GM23248 (cell line): Measurements from ENCODE around the gene RERE. TPM values are rescaled to one million over a fixed set of nuclear protein-coding genes. Genes with fewer than 3 reads are reported as not detected.

Source experiments
- DNase-seq: peaks from one replicate; pipeline ENCODE4 v3.0.0-alpha.2; 2015
- H2AFZ ChIP-seq: fragments of 200-600 bp; sonication (generic); 2 replicates; pipeline ENCODE4 v1.6.1; 2016; ENCODE audit warnings: antibody characterized with exemption
- H3F3A ChIP-seq: fragments of 200-600 bp; sonication (generic); 2 replicates; pipeline ENCODE4 v1.6.1; 2016; ENCODE audit warnings: mild to moderate bottlenecking, antibody characterized with exemption, mixed run types; ENCODE audit not compliant: insufficient read depth
- H3K27ac ChIP-seq: fragments of 200-600 bp; sonication (generic); 2 replicates; pipeline ENCODE4 v1.5.1; 2016; ENCODE audit warnings: mild to moderate bottlenecking
- H3K27me3 ChIP-seq: fragments of 200-600 bp; sonication (generic); replicated peaks from 2 replicates; pipeline ENCODE4 v1.6.1; 2016; ENCODE audit warnings: mild to moderate bottlenecking; ENCODE audit not compliant: insufficient read depth
- H3K36me3 ChIP-seq: fragments of 200-600 bp; sonication (generic); 2 replicates; pipeline ENCODE4 v1.6.1; 2016; ENCODE audit warnings: low read depth, mild to moderate bottlenecking
- H3K4me1 ChIP-seq: fragments of 200-600 bp; sonication (generic); 2 replicates; pipeline ENCODE4 v1.6.1; 2016; ENCODE audit warnings: mild to moderate bottlenecking; ENCODE audit not compliant: insufficient read depth
- H3K4me2 ChIP-seq: fragments of 200-600 bp; sonication (generic); one replicate; pipeline ENCODE4 v1.6.1; 2016; ENCODE audit warnings: mild to moderate bottlenecking; ENCODE audit not compliant: unreplicated experiment
- H3K4me3 ChIP-seq: fragments of 200-600 bp; sonication (generic); 2 replicates; pipeline ENCODE4 v1.5.1; 2016; ENCODE audit warnings: mild to moderate bottlenecking
- H3K79me2 ChIP-seq: fragments of 200-600 bp; sonication (generic); 2 replicates; pipeline ENCODE4 v1.6.1; 2016; ENCODE audit warnings: mild to moderate bottlenecking; ENCODE audit not compliant: insufficient read depth
- H3K9ac ChIP-seq: fragments of 200-600 bp; sonication (generic); 2 replicates; pipeline ENCODE4 v1.6.1; 2016; ENCODE audit warnings: mild to moderate bottlenecking
- H3K9me2 ChIP-seq: fragments of 200-600 bp; sonication (generic); 2 replicates; pipeline ENCODE4 v1.6.1; 2016; ENCODE audit warnings: mixed run types, mild to moderate bottlenecking, moderate library complexity; ENCODE audit not compliant: insufficient read depth
- H3K9me3 ChIP-seq: fragments of 200-600 bp; sonication (generic); one replicate; pipeline ENCODE4 v1.6.1; 2017; ENCODE audit warnings: low read depth
- H4K20me1 ChIP-seq: fragments of 200-600 bp; sonication (generic); 2 replicates; pipeline ENCODE4 v1.6.0; 2016; ENCODE audit not compliant: insufficient read depth
- EZH2 ChIP-seq: fragments of 200-600 bp; sonication (generic); IDR thresholded peaks from 2 replicates; pipeline ENCODE4 v1.6.1; 2018; ENCODE audit warnings: antibody characterized with exemption, mild to moderate bottlenecking; ENCODE audit not compliant: insufficient read depth, poor library complexity, severe bottlenecking
- EZH2phosphoT487 ChIP-seq: fragments of 200-600 bp; sonication (generic); IDR thresholded peaks from 2 replicates; pipeline ENCODE4 v1.6.1; 2018; ENCODE audit warnings: antibody characterized with exemption, moderate library complexity, mild to moderate bottlenecking, low read depth; ENCODE audit not compliant: insufficient read depth
- WGBS, 2 experiments: methylation state at CpG; one replicate each; pipeline ENCODE4 v1.1.6; 2015 to 2017; ENCODE audit warnings: low lambda C conversion rate in 2 of 2, low coverage in 1 of 2; ENCODE audit errors: missing lambda C conversion rate in 2 of 2; 5-methylcytosine and 5-hydroxymethylcytosine counted together
- in situ Hi-C: fragments of 300-500 bp; cut with MboI; formaldehyde crosslinking; loops from 2 replicates; pipeline ENCODE4 v1.15.0; 2020
- polyA plus RNA-seq: library from polyadenylated mRNA; unstranded; fragments of >200 nt; fragmentation: Nextera tagmentation; extraction: Ambion mirVana; gene quantifications from 2 replicates; pipeline ENCODE4 v1.2.1, GENCODE V29; 2016
- total RNA-seq: library from RNA; depleted of rRNA; stranded (reverse); fragments of >200 nt; shearing (Covaris generic); gene quantifications from 2 replicates; pipeline ENCODE4 v1.2.3, GENCODE V29; 2014

The RERE gene
- total and polyA plus RNA-seq, 2 experiments from 2014 or later: 26.0 to 26.2 TPM

DNA sequence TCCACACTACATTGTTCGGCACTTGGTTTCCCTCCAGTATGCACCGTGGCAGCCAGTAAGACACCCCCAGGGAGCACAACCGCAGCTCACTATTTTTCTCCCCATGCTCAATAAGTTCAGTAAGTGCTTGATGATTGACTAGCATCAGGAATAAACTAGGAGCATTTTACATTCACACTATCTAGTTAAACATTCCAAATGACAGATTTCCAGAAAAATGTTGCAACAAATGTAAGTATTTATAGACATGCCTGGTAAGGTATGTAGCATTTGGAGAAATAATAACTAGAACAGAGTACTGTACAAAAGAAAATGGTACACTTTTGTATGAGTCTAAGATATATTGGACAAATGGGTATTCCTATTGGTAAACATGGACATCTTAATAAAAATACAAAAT lies 406.6 kb downstream of the RERE start:
- Histone ChIP-seq H3K27ac (peak overlapping the region; percentile 88), H3K9me3 (no peaks in the 10 kb centered on the region), H3K9ac (no peak overlapping the region), H3K27me3 (no peaks in the 10 kb centered on the region), H2AFZ (no peak overlapping the region), H3K79me2 (peaks cover 95% of the 10 kb centered on the region), H3K4me2 (peak overlapping the region; percentile 18), H3K4me3 (no peak overlapping the region), H3F3A (peaks cover 57% of the 10 kb centered on the region), H3K36me3 (peaks cover 14% of the 10 kb centered on the region; the same call in 1 of the 2 replicates), H4K20me1 (no peaks in the 10 kb centered on the region), H3K4me1 (peaks cover 61% of the 10 kb centered on the region), H3K9me2 (no peaks in the 10 kb centered on the region)
- peak; percentile 32 for DNase-seq
- TF ChIP-seq EZH2 (no peak), EZH2phosphoT487 (no peak)
- 82 to 83% methylated on average over 3 of the region's 3 CpGs for WGBS, 2 experiments
- in situ Hi-C loops: no loop called here

DNA sequence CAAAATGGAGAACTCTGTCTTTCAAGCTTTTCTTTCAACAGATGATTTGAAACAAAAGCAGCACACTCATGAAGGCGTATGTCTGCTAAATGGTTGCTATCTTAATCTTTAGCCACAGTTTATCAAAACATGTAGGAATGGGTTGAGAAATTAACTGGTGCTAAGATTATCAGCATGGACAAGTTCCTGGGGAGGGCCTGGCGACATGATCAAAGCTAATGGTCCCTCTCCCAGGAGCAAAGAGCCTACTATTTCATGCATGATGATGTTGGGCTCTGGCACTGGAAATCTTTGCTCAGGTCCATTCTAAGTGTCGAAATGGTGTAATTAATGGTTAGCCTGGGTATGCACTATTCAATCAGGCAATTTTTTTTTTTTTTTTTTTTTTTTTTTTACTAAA lies 407.8 kb downstream of the RERE start:
- H2AFZ ChIP-seq: no peak overlapping the region
- no peak for TF ChIP-seq EZH2
- H3K27me3 ChIP-seq: no peaks in the 10 kb centered on the region
- peak overlapping the region; percentile 61 for H3K4me2 ChIP-seq
- peak overlapping the region; percentile 80 for H3K27ac ChIP-seq
- H3K9ac ChIP-seq: peak overlapping the region; percentile 62
- H3K9me3 ChIP-seq: no peaks in the 10 kb centered on the region
- DNase-seq: no peak
- H3K79me2 ChIP-seq: peaks cover 95% of the 10 kb centered on the region
- H3K36me3 ChIP-seq: peaks cover 15% of the 10 kb centered on the region; the same call in 1 of the 2 replicates
- H3K9me2 ChIP-seq: no peaks in the 10 kb centered on the region
- no peaks in the 10 kb centered on the region for H4K20me1 ChIP-seq
- 0 out of 2 replicates have a peak overlapping the region, but pooled peaks have one; percentile 19 for H3K4me3 ChIP-seq
- in situ Hi-C loops: no loop called here
- peaks cover 57% of the 10 kb centered on the region for H3F3A ChIP-seq
- peaks cover 61% of the 10 kb centered on the region for H3K4me1 ChIP-seq
- 70% methylated on average over 3 of the region's 3 CpGs for WGBS, 2 experiments

DNA sequence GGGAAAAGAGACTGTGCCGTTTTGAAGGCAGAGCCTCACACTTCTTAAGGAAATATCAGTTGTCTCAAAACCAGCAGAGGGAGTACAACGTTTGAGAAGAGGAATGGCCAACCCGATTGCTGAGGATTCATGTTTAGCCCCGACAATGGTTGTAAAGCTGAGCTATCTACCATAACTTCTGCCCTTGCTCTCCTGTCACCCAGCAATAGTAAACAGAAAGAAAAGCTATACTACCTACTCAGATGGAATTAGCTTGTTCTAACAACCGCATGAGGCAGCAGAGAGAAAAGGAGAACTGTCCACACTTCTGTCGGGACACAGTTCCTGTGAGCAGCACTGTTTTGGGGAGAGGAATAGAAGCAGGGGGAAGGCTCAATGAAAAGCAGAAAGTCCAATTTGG lies 408.3 kb downstream of the RERE start:
- H4K20me1 ChIP-seq: no peaks in the 10 kb centered on the region
- DNase-seq: peak; percentile 79
- peak overlapping the region; percentile 80 for H3K27ac ChIP-seq
- H3K4me2 ChIP-seq: peak overlapping the region; percentile 61
- no peaks in the 10 kb centered on the region for H3K9me3 ChIP-seq
- no peaks in the 10 kb centered on the region for H3K9me2 ChIP-seq
- peaks cover 57% of the 10 kb centered on the region for H3F3A ChIP-seq
- peak overlapping the region; percentile 62 for H3K9ac ChIP-seq
- H3K36me3 ChIP-seq: peaks cover 15% of the 10 kb centered on the region; the same call in 1 of the 2 replicates
- TF ChIP-seq EZH2phosphoT487 (no peak), EZH2 (no peak)
- H2AFZ ChIP-seq: no peak overlapping the region
- no peaks in the 10 kb centered on the region for H3K27me3 ChIP-seq
- H3K4me3 ChIP-seq: peak overlapping the region; percentile 19
- H3K4me1 ChIP-seq: peaks cover 61% of the 10 kb centered on the region
- in situ Hi-C loops: no loop called here
- H3K79me2 ChIP-seq: peaks cover 95% of the 10 kb centered on the region
- 1 to 6% methylated on average over 6 of the region's 6 CpGs for WGBS, 2 experiments

DNA sequence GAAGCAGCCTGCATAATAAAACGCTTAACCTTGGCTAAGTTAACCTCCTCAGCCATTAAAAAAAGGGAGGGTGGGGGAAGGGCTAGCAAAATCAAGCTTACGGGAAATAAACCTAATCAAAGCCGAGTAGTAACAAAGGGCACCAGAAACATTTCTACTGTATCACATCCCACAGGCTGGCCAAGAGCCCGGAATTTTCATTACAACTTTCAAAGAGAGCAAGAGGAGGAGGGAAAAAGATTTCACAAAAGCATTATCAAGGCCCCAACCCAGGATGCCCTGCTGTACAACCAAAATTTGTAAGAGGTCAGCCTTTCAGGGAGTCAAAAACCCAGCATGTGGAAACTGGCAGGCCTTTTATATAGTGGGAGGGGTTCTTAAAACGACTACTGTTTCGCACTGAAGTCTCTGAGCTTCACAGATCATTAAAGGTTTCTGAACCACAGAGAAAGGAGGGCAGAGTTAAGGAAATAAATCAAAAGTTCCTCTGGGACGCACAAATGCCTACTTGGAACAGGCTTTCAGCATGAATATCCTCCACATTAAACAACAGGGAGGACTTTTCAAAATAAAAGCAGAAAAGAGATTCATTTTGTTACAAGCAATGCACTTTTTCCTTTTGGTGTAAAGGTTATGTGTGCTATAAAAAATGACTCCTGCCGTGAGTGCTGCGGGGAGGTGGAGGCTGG lies 409.1 kb downstream of the RERE start:
- Histone ChIP-seq H3K4me1 (peaks cover 61% of the 10 kb centered on the region), H3K4me3 (peak overlapping the region; percentile 19), H3K27me3 (no peaks in the 10 kb centered on the region), H3K4me2 (peak overlapping the region; percentile 61), H3K9ac (peak overlapping the region; percentile 62), H3K36me3 (peaks cover 15% of the 10 kb centered on the region; the same call in 1 of the 2 replicates), H3K27ac (peak overlapping the region; percentile 80), H2AFZ (no peak overlapping the region), H3K79me2 (peaks cover 95% of the 10 kb centered on the region), H3K9me2 (no peaks in the 10 kb centered on the region), H3F3A (peaks cover 57% of the 10 kb centered on the region), H4K20me1 (no peaks in the 10 kb centered on the region), H3K9me3 (no peaks in the 10 kb centered on the region)
- WGBS, 2 experiments: 6 to 11% methylated on average over 9 of the region's 9 CpGs
- TF ChIP-seq EZH2: no peak
- peak; percentile 80 for DNase-seq
- in situ Hi-C loops: no loop called here
